ENCODE measurements around the gene EPM2A. TPM values are rescaled to one million over a fixed set of nuclear protein-coding genes. Genes with fewer than 3 reads are reported as not detected.

The EPM2A gene
- total RNA-seq, 2 experiments from 2014 or later, result 9.1 to 10.7 TPM

DNA sequence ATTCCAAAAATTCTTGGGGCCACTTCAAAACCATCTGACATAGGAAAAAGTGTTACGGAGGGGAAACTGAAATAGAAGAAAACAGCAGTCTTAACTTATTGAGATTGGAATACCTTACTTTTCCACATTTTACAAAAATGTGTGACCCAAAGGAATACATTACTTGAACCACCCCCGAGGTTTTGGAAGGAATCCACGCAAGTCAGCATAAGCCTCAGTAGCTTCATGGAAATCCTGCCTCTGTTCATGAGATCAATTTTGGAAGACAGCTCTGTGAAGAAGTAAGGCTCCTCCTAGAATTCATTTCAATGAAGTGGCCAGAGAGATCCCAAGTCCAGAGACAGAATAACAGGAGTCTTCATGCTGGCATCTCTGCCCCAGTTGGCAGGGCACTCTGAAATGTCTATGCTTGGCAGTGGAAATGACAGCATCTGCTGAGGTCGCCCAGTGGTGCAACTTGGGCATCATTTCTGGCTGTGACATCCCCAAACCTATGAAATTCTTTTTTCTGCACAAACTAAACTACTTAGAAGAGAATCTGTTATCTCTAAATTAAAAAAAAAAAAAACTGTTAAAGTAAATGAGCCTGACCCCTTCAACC lies 132.5 kb downstream of the EPM2A start:
- no peak for ATAC-seq
- H3K9me3 Mint-ChIP-seq, result no peaks in the 10 kb centered on the region
- no peak overlapping the region for H3K4me3 Mint-ChIP-seq
- no peaks in the 10 kb centered on the region for H3K36me3 Mint-ChIP-seq (ENCODE audit: low read depth)
- POLR2A ChIA-PET, result no interaction called here
- peaks cover 2% of the 10 kb centered on the region for H3K27me3 Mint-ChIP-seq
- H3K27ac Mint-ChIP-seq, result no peak overlapping the region
- TF ChIP-seq, protein P1, sequence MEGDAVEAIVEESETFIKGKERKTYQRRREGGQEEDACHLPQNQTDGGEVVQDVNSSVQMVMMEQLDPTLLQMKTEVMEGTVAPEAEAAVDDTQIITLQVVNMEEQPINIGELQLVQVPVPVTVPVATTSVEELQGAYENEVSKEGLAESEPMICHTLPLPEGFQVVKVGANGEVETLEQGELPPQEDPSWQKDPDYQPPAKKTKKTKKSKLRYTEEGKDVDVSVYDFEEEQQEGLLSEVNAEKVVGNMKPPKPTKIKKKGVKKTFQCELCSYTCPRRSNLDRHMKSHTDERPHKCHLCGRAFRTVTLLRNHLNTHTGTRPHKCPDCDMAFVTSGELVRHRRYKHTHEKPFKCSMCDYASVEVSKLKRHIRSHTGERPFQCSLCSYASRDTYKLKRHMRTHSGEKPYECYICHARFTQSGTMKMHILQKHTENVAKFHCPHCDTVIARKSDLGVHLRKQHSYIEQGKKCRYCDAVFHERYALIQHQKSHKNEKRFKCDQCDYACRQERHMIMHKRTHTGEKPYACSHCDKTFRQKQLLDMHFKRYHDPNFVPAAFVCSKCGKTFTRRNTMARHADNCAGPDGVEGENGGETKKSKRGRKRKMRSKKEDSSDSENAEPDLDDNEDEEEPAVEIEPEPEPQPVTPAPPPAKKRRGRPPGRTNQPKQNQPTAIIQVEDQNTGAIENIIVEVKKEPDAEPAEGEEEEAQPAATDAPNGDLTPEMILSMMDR (IDR thresholded peaks at IDR 0.05), result no peak
- no peak for DNase-seq
- intact Hi-C loops (cut with micrococcal nuclease), result no loop called here
- no peaks in the 10 kb centered on the region for H3K4me1 Mint-ChIP-seq (ENCODE audit: low read depth)
- CTCF ChIA-PET, result no interaction called here

DNA sequence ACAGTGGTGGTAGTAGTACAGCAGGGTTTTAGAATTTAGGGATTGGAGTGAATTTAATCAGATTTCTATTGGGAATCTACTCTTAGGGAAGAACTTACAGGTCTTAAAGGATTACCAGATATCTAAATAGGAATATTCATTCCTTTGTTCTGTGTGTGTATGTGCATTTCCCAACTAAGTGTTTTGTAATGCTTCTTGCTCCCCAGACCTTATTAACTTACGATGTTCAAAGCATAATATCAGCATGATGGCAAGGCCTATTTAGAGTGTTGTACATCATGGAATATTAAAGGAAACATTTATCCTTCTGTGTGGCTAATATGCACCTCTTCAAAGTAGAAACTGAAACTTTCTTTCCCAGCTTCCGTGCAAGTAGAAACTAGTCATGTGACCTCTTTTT lies 133.9 kb downstream of the EPM2A start:
- intact Hi-C loops (cut with micrococcal nuclease), result no loop called here
- POLR2A ChIA-PET, result no interaction called here
- H3K27ac Mint-ChIP-seq, result no peak overlapping the region
- H3K27me3 Mint-ChIP-seq, result peaks cover 2% of the 10 kb centered on the region
- TF ChIP-seq, protein P1 (IDR thresholded peaks at IDR 0.05), result no peak
- CTCF ChIA-PET, result no interaction called here
- ATAC-seq (no peak), DNase-seq (no peak)
- no peaks in the 10 kb centered on the region for H3K4me1 Mint-ChIP-seq (ENCODE audit: low read depth)
- no peaks in the 10 kb centered on the region for H3K9me3 Mint-ChIP-seq
- H3K4me3 Mint-ChIP-seq, result no peak overlapping the region
- H3K36me3 Mint-ChIP-seq (ENCODE audit: low read depth), result no peaks in the 10 kb centered on the region

DNA sequence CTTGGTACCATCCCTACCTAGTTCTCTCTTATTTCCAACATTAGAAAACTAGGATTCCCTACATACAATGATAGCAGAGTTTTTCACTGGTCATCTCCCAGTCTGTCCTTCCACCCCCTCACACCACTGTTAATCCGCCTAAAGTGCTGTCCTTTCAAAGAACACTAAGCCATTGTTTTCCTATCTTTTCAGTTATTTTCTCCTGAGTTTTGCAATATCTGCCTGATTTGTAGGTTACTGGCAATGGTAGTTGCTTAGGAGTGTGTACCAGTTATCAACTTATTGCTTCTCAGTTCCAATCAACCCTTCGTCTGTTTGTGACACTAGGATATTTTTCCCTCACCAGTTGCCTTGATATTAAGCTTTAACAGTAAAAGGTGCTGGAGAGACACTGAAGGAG lies 135.0 kb downstream of the EPM2A start:
- H3K27ac Mint-ChIP-seq, result no peak overlapping the region
- no peaks in the 10 kb centered on the region for H3K36me3 Mint-ChIP-seq (ENCODE audit: low read depth)
- no peaks in the 10 kb centered on the region for H3K9me3 Mint-ChIP-seq
- DNase-seq (no peak), ATAC-seq (no peak)
- POLR2A ChIA-PET, result no interaction called here
- peaks cover 2% of the 10 kb centered on the region for H3K27me3 Mint-ChIP-seq
- intact Hi-C loops (cut with micrococcal nuclease), result no loop called here
- no peaks in the 10 kb centered on the region for H3K4me1 Mint-ChIP-seq (ENCODE audit: low read depth)
- TF ChIP-seq, protein P1 (IDR thresholded peaks at IDR 0.05), result no peak
- no peak overlapping the region for H3K4me3 Mint-ChIP-seq
- CTCF ChIA-PET, result no interaction called here

DNA sequence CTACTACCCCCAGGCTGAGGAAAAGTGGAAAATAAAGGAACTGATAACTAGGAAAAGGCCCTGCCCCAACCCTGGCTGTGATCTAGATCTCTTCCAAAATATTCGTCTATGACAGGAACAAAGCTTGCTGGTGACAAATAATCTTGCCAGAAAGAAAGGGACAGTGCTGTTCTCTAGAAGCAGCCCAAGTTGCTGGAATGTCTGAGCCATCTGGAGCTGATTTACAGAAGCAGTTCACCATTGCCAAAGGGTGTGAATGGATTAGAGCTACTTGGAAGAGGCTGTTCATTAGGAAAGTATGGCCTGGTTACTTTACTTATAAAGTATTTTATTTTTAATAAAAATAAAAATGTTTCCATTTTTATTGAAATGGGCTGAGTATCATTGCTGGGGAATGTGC lies 146.3 kb downstream of the EPM2A start:
- no peak for DNase-seq
- no peaks in the 10 kb centered on the region for H3K36me3 Mint-ChIP-seq (ENCODE audit: low read depth)
- H3K9me3 Mint-ChIP-seq, result peaks cover 1% of the 10 kb centered on the region
- no peak for ATAC-seq
- ChIA-PET POLR2A (no interaction called here), CTCF (no interaction called here)
- H3K4me1 Mint-ChIP-seq (ENCODE audit: low read depth), result no peaks in the 10 kb centered on the region
- no peak overlapping the region for H3K4me3 Mint-ChIP-seq
- intact Hi-C loops (cut with micrococcal nuclease), result no loop called here
- H3K27ac Mint-ChIP-seq, result no peak overlapping the region
- TF ChIP-seq, protein P1 (IDR thresholded peaks at IDR 0.05), result no peak
- peaks cover under 1% of the 10 kb centered on the region for H3K27me3 Mint-ChIP-seq

DNA sequence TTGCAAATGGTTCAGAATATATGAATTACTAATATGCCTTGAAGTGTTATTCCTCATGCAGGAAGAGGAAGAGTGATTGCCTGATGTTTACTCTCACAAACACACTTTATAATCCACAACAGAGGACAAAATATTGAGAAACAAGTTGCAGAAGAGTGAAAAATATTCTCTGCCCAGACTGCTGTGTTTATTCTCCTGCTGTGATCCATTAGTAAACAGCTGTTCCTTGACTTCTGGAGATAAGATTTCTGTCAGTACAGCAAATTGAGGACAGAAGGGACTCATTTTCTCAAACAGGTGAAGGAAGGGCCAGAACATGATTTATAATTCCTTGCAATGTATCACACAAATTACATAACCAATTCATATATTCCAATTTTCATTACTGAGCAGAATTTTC lies 148.0 kb downstream of the EPM2A start:
- ATAC-seq (no peak), DNase-seq (no peak)
- POLR2A ChIA-PET, result no interaction called here
- Mint-ChIP-seq H3K4me3 (no peak overlapping the region), H3K27me3 (peaks cover 2% of the 10 kb centered on the region), H3K36me3 (ENCODE audit: low read depth) (no peaks in the 10 kb centered on the region), H3K4me1 (ENCODE audit: low read depth) (no peaks in the 10 kb centered on the region), H3K27ac (no peak overlapping the region), H3K9me3 (peaks cover 1% of the 10 kb centered on the region)
- intact Hi-C loops (cut with micrococcal nuclease), result no loop called here
- TF ChIP-seq, protein P1 (IDR thresholded peaks at IDR 0.05), result no peak
- CTCF ChIA-PET, result no interaction called here
